Lung (tissue), 12 donors: ENCODE measurements around the gene SND1. TPM values are rescaled to one million over a fixed set of nuclear protein-coding genes. Genes with fewer than 3 reads are reported as not detected.

ENCODE experiments used
- ATAC-seq: fragments of 200-7000 bp; cut with Tn5 transposase; one replicate; pipeline ENCODE4 v1.9.1; 2020; ENCODE audit warnings: moderate number of reproducible peaks; ENCODE audit not compliant: insufficient read depth, low FRiP score
- DNase-seq, 3 donors: peaks; one replicate each; pipeline ENCODE4 v3.0.0-alpha.2; 2013 to 2017
- H3K27ac ChIP-seq, 2 donors: one replicate each; pipeline ENCODE4 v1.5.1; 2013; ENCODE audit warnings: mild to moderate bottlenecking in 2 of 2, moderate library complexity in 2 of 2, control low read depth in 1 of 2, inconsistent platforms in 1 of 2, low read depth in 1 of 2, low read length in 1 of 2
- H3K27me3 ChIP-seq, 3 donors: one replicate each; pipeline ENCODE4 v1.5.1; 2013; ENCODE audit warnings: low read length in 2 of 3; ENCODE audit not compliant: control insufficient read depth in 3 of 3, insufficient read depth in 3 of 3
- H3K36me3 ChIP-seq, 4 donors: one replicate each; pipeline ENCODE4 v1.5.1; 2013; ENCODE audit warnings: low read length in 4 of 4, mild to moderate bottlenecking in 1 of 4, moderate library complexity in 1 of 4; ENCODE audit not compliant: control insufficient read depth in 4 of 4, insufficient read depth in 4 of 4
- H3K4me1 ChIP-seq, 5 donors: one replicate each; pipeline ENCODE4 v1.5.1; 2013; ENCODE audit warnings: low read length in 5 of 5, mild to moderate bottlenecking in 2 of 5, moderate library complexity in 1 of 5; ENCODE audit not compliant: control insufficient read depth in 5 of 5, insufficient read depth in 5 of 5
- H3K4me3 ChIP-seq: one replicate; pipeline ENCODE4 v1.5.1; 2013; ENCODE audit warnings: mild to moderate bottlenecking, control low read depth, moderate library complexity
- H3K9ac ChIP-seq, 2 donors: one replicate each; pipeline ENCODE4 v1.5.1; 2013; ENCODE audit warnings: low read length in 2 of 2, control low read depth in 1 of 2; ENCODE audit not compliant: insufficient read depth in 1 of 2
- H3K9me3 ChIP-seq, 4 donors: one replicate each; pipeline ENCODE4 v1.5.1; 2013; ENCODE audit warnings: low read length in 3 of 4, mild to moderate bottlenecking in 1 of 4, moderate library complexity in 1 of 4; ENCODE audit not compliant: control insufficient read depth in 4 of 4, insufficient read depth in 3 of 4
- CTCF ChIP-seq: IDR thresholded peaks from 2 replicates; pipeline ENCODE4 v1.5.1; 2012; ENCODE audit warnings: mild to moderate bottlenecking; ENCODE audit errors: control extremely low read depth, extremely low read depth
- WGBS, 2 donors: extraction: QIAGEN DNeasy Blood & Tissue Kit; methylation state at CpG; one replicate each; pipeline ENCODE4 v1.1.7; 2013; 5-methylcytosine and 5-hydroxymethylcytosine counted together
- polyA plus RNA-seq, 2 donors: library from polyadenylated mRNA; stranded (reverse); fragments of 200-250 nt; gene quantifications; one replicate each; pipeline ENCODE4 v1.2.1, GENCODE V29; 2013
- total RNA-seq, 2 donors: library from RNA; depleted of rRNA in 1 of 2; stranded (reverse); fragments of >200 nt in 1 of 2; gene quantifications; one replicate each; pipeline ENCODE4 v1.2.1, GENCODE V29; 2014 to 2021
- donor health status: control.
- donor health status: control.
- donor health status: Bipolar disorder and iron deficiency.
- donor health status: healthy.
- donor health status: DM: yes; HTN: yes; CAD: no.

Gene SND1
- total and polyA plus RNA-seq, 4 donors = 94.5 to 210 (median 137) TPM

GRCh38 chr7:127758105-127758504, 106.1 kb downstream of the SND1 start:
- no peak for DNase-seq

GRCh38 chr7:127758845-127759244, 106.9 kb downstream of the SND1 start:
- H3K9me3 ChIP-seq = no peaks in the 10 kb centered on the region
- WGBS, 2 donors = 97 to 98% methylated on average over 6 of the region's 6 CpGs
- no peaks in the 10 kb centered on the region for H3K36me3 ChIP-seq
- H3K4me1 ChIP-seq = peaks cover 0 to 12% (median 2%) of the 10 kb centered on the region in 5 donors
- H3K4me3 ChIP-seq = no peak overlapping the region
- H3K27me3 ChIP-seq = no peaks in the 10 kb centered on the region
- no peak overlapping the region for H3K9ac ChIP-seq
- no peak for ATAC-seq
- TF ChIP-seq CTCF = no peak
- no peak for DNase-seq
- H3K27ac ChIP-seq = no peak overlapping the region

More at GRCh38 chr7:127758105-127758504, 106.1 kb downstream of the SND1 start:
- Histone ChIP-seq H3K9me3 (no peaks in the 10 kb centered on the region), H3K27ac (no peak overlapping the region), H3K9ac (no peak overlapping the region), H3K27me3 (no peaks in the 10 kb centered on the region), H3K36me3 (no peaks in the 10 kb centered on the region), H3K4me3 (no peak overlapping the region), H3K4me1 (peaks cover 0 to 12% (median 2%) of the 10 kb centered on the region in 5 donors)
- no peak for ATAC-seq
- 97 to 99% methylated on average over 1 of the region's 1 CpG for WGBS, 2 donors
- no peak for TF ChIP-seq CTCF

GRCh38 chr7:127759945-127760421, 108.0 kb downstream of the SND1 start:
- Histone ChIP-seq H3K4me3 (no peak overlapping the region), H3K36me3 (no peaks in the 10 kb centered on the region), H3K27me3 (no peaks in the 10 kb centered on the region), H3K9me3 (no peaks in the 10 kb centered on the region), H3K4me1 (peaks cover 0 to 9% (median 0%) of the 10 kb centered on the region in 5 donors), H3K9ac (no peak overlapping the region), H3K27ac (no peak overlapping the region)
- no peak for ATAC-seq
- TF ChIP-seq CTCF = no peak
- WGBS, 2 donors = 87 to 94% methylated on average over 5 of the region's 5 CpGs
- DNase-seq = no peak
